Epithelial cell of prostate (primary cell): Measurements from ENCODE around the gene HEXIM1.
A peak's percentile ranks its signal among the peaks of the same experiment; 100 is the strongest.

ENCODE experiments used
- DNase-seq: peaks from one replicate; pipeline ENCODE4 v3.0.0-alpha.2; 2011; ENCODE audit warnings: low read depth, low spot score
- H3K27ac ChIP-seq: fragments of 450-650 bp; 2 replicates; pipeline ENCODE4 v1.5.1; 2017; ENCODE audit warnings: mild to moderate bottlenecking

HEXIM1 gene

DNA sequence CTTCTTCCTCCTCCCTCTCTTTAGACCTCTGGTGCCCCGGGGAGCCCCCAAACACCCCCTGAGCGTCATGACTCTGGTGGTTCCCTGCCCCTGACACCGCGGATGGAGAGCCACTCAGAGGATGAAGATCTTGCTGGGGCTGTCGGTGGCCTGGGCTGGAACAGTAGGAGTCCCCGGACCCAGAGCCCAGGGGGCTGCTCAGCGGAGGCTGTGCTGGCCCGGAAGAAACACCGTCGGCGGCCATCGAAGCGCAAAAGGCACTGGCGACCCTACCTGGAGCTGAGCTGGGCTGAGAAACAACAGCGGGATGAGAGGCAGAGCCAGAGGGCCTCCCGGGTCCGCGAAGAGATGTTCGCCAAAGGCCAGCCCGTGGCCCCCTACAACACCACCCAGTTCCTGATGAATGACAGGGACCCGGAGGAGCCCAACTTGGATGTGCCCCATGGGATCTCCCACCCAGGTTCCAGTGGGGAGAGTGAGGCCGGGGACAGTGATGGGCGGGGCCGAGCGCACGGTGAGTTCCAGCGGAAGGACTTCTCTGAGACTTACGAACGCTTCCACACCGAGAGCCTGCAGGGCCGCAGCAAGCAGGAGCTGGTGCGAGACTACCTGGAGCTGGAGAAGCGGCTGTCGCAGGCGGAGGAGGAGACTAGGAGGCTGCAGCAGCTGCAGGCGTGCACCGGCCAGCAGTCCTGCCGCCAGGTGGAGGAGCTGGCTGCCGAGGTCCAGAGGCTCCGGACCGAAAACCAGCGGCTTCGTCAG, 20.9 kb downstream of the HEXIM1 start:
- DNase-seq = no peak
- peak overlapping the region; percentile 100 for H3K27ac ChIP-seq

DNA sequence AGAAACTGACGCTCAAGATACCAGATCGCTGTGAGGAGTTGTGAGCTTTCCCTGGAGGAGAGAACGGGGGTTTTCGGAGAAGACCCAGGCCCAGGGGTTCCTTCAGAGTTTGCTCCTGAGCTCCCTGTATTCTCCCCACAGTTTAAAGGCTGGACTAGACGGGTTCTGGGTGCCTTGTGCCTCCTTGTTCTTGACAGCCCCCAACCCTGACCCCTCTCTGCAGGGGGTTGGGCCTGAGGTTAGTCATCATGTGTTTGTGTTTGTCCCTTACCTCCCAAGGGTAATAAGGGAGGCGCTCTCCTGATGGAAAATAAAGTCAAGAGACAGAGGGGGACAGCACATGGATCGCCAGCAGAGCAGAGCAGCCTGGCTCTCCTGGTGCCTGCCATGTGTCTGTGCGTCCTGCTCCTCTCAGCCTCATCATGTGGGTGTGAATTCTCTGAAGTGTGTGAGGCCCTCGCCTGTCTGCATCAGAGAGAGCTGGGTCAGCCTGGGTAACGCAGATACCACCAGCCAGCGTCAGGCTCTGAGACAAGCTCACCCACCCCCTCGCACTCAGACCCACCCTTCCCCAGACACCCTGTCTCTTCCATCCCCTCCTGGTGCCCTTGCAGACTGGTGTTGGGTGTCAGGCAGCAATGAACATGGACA, 22.1 kb downstream of the HEXIM1 start:
- no peak for DNase-seq
- peak overlapping the region; percentile 100 for H3K27ac ChIP-seq

DNA sequence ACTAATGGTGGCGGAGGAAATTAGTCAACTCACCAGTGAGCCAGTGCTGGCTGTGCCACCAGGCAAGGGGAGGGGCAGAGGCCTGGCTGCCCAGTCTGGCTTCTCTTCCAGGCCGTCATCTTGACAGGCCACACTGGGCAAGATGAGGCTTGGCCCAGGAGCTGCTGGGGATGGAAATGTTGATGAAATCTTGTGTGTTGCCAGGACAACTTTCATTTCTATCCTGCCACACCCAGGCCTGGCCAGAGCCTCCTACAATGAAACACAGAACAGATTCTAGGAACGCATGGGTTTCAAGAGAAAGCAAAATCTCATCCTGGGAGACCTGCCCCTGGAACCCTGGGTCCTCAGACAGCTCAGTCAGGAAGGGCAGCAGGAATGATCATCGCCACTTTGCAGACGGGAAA, 22.7 kb downstream of the HEXIM1 start:
- peak; percentile 91 for DNase-seq
- H3K27ac ChIP-seq = peak overlapping the region; percentile 100

DNA sequence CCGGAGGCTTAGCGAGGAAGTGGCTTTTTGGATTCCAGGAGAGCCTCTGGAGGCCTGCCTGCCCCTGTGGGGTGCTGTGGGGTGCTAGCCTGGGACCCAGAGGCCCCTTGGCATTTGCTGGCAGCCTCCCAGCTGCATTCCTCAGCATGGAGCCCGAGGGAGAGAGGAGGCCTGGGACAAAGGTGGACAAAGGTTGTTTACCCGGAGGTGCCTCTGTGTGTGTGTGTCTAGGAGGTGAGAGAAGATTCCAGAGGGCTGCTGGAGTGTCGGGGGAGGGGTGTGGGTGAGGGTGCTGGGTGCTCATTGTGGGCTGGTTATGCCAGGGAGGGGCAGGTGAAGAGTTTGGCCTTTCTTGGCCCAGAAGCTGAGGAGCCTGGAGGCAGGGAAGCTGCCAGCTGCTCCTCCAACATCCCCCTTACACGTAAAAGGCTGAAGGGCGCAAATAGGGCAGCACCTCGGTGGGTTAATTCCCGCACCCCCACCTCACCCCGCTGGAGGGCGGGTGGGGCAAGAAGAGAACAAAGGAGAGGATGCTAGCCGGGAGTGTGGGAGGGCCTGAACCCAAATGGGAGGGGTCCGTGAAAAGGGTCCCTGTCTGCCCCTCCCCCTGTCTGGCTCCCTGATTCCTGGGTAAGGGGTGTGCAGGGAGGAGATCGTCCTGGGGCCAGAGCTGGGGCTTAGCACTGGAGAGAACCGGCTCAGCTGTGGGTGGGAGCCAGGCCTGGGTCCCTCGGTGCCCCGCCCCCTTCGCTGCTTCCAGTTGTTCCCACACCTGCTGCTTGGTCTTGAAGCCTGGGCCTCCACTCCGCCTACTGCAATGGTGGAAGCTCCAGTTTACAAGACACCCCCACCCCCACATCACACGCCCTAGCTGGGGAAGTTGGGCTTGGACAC, 23.3 kb downstream of the HEXIM1 start:
- DNase-seq = peak; percentile 69
- peak overlapping the region; percentile 100 for H3K27ac ChIP-seq

DNA sequence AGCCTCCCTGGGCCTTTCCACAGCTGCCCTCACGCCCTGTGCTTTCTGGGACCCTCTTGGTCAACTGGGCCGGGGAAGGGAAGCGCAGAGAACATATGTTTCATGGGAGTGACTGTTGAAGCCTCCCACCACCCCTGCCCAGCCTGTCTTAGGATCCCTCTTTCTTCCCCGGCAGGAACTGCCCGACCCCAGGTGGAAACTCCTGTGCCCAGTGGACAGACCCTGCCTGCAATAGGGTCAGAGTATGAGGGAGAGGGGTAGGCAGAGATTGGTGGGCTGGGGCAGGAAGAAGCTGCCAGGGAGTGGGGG, 23.9 kb downstream of the HEXIM1 start:
- H3K27ac ChIP-seq = peak overlapping the region; percentile 100
- no peak for DNase-seq

DNA sequence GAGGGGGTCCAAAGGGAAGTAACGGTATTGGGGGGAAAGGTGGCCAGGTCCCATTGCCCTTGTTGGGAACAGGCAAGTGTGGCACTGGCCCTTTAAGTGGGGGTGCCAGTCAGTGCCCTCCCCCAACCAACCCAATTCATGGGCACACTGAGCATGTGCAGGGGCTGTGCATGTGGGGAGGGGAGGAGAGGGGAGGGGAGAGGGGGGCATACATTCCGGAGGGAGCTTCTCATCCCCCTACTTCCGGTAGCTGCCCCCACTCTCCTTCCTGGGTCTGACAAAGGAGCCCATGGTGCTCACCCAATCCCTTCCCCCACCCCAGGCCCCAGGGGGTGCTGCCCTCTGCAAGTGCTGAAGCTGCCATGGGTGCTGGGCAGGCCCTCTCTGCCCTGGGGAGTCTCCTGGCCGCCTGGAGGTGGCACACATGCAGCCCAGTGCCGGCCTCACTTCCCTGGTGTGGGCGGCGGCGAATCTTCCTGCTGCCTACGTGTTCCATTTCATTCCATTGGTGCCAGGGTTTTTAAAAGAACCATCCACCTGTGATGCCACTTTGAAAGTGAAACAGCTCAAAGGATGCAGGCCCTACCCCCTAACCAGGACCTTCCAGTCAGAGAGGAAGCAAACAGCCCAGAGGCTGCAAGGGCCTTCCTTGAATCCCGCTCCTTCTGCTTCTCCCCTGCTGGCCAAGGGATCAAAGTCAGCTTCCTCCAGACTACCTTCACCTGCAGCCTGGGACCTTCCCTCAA, 24.4 kb downstream of the HEXIM1 start:
- H3K27ac ChIP-seq = peak overlapping the region; percentile 100
- DNase-seq = peak; percentile 77

DNA sequence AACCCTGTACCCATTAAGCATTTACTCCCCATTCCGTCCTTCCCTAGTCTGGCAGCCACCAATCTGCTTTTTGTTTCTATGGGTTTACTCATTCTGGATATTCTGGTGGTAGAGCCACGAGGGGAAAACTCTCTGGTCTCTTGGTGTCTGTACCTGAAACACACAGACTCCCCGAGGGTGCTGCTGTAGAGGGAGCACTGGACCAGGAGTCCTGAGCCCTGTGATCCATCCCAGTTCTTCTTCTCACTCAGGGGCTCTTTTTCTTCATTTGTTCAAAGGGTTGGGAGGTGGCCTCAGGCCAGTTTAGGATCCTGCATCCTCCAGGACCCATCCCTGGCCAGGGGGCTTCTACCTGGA, 27.5 kb downstream of the HEXIM1 start:
- peak overlapping the region; percentile 100 for H3K27ac ChIP-seq
- no peak for DNase-seq

DNA sequence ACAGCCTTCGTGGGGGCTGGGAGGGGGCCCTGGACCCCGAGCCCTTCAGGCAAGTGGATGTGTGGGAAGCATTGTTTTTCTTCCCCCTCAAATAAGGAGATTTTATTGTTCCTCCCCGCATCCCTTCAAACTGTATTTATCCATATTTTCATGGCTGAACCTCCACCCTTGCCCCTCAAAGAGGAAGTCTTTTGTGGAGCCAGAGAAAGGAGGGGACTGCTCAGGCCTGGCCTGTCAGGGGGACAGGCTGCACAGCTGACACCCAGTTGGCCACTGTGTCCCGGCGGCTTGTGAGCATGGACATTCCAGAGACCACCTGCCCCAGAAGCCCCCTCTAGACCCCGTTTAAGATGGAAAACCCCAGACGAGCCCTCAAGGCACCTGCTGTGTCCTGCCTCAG, 29.3 kb downstream of the HEXIM1 start:
- no peak overlapping the region for H3K27ac ChIP-seq
- DNase-seq = no peak

DNA sequence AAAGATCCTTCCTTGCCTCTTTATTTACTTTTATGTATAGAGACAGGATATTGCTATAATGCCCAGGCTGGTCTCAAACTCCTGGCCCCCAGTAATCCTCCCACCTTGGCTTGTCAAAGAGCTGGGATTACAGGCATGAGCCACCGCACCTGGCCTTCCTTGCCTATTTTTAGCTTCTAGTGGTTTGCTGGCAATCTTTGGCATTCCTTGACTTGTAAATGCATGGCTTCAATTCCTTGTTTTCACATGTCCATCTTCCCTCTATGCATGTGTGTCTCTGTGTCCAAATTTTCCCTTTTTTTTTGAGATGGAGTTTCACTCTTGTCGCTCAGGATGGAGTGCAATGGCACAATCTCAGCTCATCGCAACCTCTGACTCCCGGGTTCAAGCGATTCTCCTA, 35.9 kb downstream of the HEXIM1 start:
- H3K27ac ChIP-seq = peak overlapping the region; percentile 19
- no peak for DNase-seq

DNA sequence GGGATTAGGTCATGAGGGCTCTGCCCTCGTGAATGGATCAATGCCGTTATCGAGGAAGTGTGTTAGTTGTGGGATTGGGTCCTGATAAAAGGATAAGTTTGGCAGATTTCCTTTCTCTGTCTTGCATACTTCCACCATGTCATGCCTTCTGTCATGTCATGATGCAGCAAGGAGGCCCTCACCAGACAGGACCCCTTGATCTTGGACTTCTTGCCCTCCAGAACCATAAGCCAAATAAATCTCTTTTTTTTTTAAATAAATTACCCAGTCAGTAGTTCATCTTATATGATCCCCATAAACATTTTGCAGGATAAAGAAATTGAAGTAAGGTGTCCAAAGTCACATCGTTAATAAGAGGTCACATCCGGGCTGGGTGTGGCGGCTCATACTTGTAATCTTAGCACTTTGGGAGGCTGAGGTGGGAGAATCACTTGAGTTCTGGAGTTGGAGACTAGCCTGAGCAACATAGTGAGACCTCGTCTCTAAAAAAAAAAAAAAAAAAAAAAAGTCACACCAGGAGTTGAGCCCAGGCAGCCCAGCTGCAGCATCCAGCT, 38.6 kb downstream of the HEXIM1 start:
- no peak for DNase-seq
- H3K27ac ChIP-seq = no peak overlapping the region

DNA sequence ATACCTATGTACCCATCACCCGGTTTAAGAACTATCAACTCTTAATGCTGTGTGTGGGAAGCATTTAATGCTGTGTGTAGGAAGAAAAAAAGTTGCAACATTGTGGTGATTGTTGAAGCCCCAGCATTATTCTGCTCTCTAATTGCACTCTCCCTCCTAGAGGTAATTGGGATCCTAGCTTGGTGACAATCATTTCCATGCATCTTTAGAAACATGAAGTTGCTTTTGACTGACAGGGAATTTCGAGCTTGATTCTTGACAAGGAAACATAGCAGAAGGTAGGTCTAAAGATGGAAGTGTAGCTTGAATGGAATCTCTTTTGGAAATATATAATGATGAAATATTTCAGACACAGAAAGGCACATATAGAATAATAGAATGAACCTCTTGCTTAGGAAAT, 40.7 kb downstream of the HEXIM1 start:
- no peak for DNase-seq
- no peak overlapping the region for H3K27ac ChIP-seq

DNA sequence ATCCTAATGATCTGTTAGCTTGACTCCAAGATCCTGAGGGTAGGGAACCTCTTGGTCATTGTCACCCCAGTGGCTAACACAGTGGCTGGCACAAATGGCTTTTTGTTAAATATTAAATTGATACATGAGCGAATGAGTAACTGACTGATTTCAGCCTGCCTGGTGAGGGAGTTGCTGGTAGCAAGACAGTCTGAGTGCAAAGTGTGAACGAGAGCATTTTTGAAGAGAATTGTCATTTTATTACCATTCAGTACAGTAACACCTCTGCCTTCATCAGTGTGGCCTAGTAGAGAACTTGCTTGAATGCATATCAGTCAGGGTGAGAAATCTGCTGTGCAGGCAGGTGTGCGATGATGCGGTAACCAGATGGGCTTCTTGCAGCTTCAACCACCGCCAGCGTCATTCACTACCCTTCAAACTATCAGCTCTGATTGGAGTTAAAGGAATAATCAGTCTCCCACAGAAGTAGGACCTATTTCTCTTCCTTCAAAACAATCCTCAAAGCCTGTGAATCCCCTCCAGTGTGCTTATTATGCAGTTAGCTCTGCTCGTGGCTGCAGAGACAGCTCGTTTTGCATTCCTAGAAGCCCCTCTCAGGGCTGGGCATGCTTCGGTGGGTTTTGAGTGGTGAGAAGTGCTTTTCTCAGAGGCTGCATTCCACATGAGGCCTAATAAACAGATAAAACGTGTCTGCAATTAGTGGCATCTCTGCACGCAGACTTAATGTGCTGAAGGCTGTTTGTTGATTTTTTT, 42.4 kb downstream of the HEXIM1 start:
- no peak overlapping the region for H3K27ac ChIP-seq
- DNase-seq = no peak

DNA sequence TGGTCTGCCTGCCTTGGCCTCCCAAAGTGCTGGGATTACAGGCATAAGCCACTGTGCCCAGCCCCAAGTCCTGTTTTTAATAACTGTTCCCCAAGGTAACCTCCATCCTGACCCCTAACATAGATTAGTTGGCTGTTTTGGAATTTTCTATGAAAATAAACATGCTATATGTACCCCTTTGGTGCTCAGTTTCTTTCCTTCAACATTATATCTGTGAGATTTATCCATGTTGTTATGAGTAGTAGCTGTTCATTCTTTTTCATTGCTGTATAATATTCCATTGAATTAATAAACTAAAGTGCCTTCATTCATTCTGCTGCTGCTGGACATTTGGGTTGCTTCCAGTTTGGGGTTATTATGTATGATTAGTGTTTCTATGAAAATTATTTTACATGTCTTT, 47.1 kb downstream of the HEXIM1 start:
- DNase-seq = no peak
- no peak overlapping the region for H3K27ac ChIP-seq

DNA sequence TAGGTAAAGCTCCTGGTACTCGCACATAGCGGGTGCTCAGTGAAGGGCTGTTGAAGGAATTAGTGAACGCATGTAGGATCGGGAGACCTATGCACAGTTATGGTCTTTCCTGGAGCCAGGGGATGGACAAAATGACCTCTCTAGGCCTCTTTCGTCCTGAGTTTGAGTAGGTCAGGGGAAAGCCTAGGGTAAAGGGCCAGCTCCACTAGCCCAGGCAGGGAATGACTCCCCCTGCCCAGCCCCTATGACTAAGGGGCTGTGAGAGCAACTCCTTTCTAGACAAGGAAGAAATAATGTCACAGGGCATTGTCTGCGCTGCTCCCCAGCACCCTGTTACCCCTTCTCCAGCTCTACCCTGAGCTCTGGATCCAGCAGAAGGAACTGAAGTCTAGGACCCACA, 48.8 kb downstream of the HEXIM1 start:
- no peak overlapping the region for H3K27ac ChIP-seq
- no peak for DNase-seq

DNA sequence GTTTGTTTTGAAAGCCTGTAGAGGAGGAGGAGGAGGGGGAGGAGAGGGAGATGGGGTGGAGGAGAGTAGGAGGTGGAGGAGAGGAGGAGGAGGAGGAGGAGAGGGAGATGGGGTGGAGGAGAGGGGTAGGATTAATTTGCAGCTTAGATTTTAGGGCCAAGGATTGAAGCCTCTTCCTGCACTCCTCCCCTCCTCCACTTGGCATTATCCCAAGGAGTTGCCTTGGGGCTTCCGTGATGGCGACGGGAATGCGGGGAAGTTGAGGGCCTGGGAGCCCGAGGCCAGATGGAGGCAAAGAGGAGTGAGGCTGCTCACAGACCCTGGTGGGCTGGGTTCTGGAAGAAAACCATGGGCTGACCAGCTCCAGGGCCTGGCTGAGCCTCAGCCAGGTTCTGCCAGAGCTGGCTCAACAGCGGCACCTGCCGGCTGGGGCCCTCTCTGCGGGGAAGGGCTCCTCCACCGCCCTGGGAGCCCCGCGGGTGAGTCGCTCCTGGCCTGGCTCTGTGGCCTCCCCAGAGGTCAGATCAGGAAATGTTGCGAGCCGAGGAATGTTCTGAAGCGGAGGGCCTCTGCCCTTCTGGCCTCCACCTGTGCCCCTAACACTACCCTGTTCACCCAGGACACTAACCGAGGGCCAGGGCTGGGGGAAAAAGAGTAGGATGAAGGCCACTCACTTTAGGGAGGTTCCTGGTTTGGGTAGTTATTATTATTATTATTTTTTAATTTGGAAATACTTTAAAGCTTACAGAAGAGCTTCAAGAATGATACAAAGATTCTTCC, 49.5 kb downstream of the HEXIM1 start:
- peak overlapping the region; percentile 6 for H3K27ac ChIP-seq
- DNase-seq = peak; percentile 5

DNA sequence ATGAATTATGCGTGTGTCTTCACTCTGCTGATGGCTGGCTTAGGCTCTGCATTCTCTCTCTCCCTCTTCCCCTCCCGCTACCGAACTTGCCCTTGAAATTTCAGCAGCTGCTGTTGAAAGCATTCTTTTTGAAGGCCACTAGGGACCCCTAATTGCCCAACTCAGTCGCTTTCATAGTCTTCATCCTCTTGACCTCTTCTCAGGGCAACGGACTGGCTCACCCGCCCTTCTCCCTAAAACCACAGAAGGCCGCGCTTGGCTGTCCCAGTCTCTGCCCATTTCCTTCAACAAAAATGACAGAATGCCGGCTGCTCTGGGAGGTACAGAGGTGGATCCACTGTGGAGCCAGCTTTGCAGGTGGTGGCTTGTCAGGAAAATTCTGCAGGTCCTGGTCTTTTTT, 52.4 kb downstream of the HEXIM1 start:
- DNase-seq = no peak
- no peak overlapping the region for H3K27ac ChIP-seq

DNA sequence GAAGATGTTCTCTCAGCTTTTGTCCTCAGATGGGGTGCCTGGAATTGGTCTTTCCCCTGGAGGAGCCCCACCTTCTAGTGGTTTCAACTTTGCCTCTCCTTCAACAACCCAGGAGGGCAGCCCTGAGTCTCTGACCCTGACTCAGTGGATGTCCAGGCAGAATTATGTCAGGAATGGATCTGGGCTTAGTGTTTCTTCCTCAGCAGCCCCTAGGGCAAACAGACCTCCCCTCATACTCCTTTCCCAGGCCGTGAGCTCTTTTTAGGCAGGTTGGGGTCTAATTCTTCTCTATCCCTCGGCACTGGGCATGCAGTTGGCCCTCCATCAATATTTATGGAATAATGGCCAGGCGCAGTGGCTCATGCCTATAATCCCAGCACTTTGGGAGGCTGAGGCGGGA, 53.2 kb downstream of the HEXIM1 start:
- DNase-seq = no peak
- H3K27ac ChIP-seq = peak overlapping the region; percentile 44
